Measurements from ENCODE around the gene CUEDC1. TPM values are rescaled to one million over a fixed set of nuclear protein-coding genes. Genes with fewer than 3 reads are reported as not detected.

The CUEDC1 gene
- total and polyA plus RNA-seq, 2 donors (not counting 1 experiment from before 2014, with no cell fraction given) = 0.57 TPM; not detected in 1

DNA sequence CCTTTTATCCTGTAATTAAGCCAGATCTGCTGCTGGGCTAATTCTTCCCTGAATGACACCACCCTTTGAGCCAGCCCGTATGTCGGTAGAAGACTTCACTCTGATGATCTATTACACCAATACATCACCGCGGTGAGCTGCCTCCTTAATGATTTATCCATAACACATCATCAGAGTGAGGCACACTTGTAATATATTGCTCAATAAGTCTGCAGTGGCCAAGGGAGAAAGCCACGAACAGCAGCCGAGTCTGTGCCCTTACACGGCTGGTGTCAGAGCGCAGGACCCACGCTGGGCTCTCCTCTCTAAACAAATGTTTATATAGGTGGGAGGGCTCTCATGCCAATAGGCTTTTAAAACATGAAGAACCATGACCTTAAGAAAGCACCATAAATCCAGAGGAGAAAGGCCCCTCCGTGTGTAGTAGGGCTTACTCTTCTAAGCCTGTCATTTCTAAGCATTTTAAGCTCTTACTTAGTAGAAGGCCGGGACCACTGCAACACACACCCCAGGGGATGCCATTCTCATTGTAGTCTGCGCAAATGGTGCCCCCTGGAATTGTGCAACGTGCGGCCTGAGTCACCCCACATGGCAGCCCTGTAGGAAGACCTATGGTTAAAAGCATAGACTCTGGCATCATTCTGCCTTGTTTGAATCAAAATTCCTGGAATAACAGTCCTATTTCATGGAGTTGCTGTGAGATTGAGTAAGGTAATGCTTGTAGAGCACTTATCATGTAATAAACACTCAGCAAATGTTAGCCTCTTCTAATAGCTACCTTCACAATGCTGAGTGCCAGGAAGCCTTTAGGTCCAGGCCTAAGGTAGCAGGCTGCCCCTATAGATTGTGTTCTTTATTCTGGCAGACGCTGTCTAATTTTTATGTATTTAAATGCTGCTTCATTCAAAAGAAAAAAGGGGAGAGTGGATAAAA lies 131.5 kb downstream of the CUEDC1 start:
- H3K9ac ChIP-seq (ENCODE audit: low read length) = no peak overlapping the region
- no peak overlapping the region for H3K27ac ChIP-seq (ENCODE audit: low read length in 2 of 2)
- TF ChIP-seq, protein P1, sequence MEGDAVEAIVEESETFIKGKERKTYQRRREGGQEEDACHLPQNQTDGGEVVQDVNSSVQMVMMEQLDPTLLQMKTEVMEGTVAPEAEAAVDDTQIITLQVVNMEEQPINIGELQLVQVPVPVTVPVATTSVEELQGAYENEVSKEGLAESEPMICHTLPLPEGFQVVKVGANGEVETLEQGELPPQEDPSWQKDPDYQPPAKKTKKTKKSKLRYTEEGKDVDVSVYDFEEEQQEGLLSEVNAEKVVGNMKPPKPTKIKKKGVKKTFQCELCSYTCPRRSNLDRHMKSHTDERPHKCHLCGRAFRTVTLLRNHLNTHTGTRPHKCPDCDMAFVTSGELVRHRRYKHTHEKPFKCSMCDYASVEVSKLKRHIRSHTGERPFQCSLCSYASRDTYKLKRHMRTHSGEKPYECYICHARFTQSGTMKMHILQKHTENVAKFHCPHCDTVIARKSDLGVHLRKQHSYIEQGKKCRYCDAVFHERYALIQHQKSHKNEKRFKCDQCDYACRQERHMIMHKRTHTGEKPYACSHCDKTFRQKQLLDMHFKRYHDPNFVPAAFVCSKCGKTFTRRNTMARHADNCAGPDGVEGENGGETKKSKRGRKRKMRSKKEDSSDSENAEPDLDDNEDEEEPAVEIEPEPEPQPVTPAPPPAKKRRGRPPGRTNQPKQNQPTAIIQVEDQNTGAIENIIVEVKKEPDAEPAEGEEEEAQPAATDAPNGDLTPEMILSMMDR (IDR thresholded peaks at IDR 0.05) = no peak
- no peak for TF ChIP-seq EZH2 (IDR thresholded peaks at IDR 0.05; ENCODE audit: borderline replicate concordance, insufficient read depth, low read depth, low read length, poor library complexity, severe bottlenecking)
- no peaks in the 10 kb centered on the region for H3K9me3 Mint-ChIP-seq (ENCODE audit: insufficient read depth)
- no peaks in the 10 kb centered on the region for H3K4me1 Mint-ChIP-seq
- H3K4me1 ChIP-seq (ENCODE audit: control insufficient read depth in 2 of 2, insufficient read depth in 2 of 2, low read length in 2 of 2) = no peaks in the 10 kb centered on the region
- H3K9me3 ChIP-seq (ENCODE audit: control extremely low read depth in 1 of 3, control insufficient read depth in 2 of 3, insufficient read depth in 1 of 3, low read length in 2 of 3) = no peaks in the 10 kb centered on the region
- H3K4me2 ChIP-seq (replicated peaks; ENCODE audit: low read depth, low read length, poor library complexity, severe bottlenecking) = no peak overlapping the region
- peaks cover 9% of the 10 kb centered on the region for H3K27me3 Mint-ChIP-seq
- H3K27me3 ChIP-seq (replicated peaks in 1 of 4; ENCODE audit: control extremely low read depth in 1 of 4, control insufficient read depth in 3 of 4, insufficient read depth in 4 of 4, low read length in 3 of 4) = no peaks in the 10 kb centered on the region
- H3K4me3 Mint-ChIP-seq = no peak overlapping the region
- intact Hi-C loops (cut with micrococcal nuclease) = no loop called here
- no peaks in the 10 kb centered on the region for H3K36me3 ChIP-seq (replicated peaks in 1 of 2; ENCODE audit: control extremely low read depth in 1 of 2, control insufficient read depth in 1 of 2, extremely low read depth in 1 of 2, insufficient read depth in 2 of 2, low read length in 1 of 2)
- H3K4me3 ChIP-seq (ENCODE audit: control extremely low read depth in 1 of 5, extremely low read depth in 1 of 5, insufficient read depth in 1 of 5, low read depth in 2 of 5, low read length in 4 of 5) = no peak overlapping the region
- POLR2A ChIA-PET = no interaction called here
- ATAC-seq (ENCODE audit: low read depth) = no peak
- no peaks in the 10 kb centered on the region for H3K79me2 ChIP-seq (ENCODE audit: control insufficient read depth, insufficient read depth, low read length)
- no peak overlapping the region for H2AFZ ChIP-seq (ENCODE audit: insufficient read depth, low read depth, low read length, poor library complexity, severe bottlenecking)
- no peak overlapping the region for H3K27ac Mint-ChIP-seq
- H4K20me1 ChIP-seq (ENCODE audit: control insufficient read depth, insufficient read depth, low read length, poor library complexity, severe bottlenecking) = no peaks in the 10 kb centered on the region
- 96% methylated on average over 8 of the region's 15 CpGs for WGBS (ENCODE audit: insufficient coverage)
- CTCF ChIA-PET = interaction anchor here (1.9 kb wide), 1 partner anchor 10 kb away, joined by 8 read pairs; no protein-coding TSS in a partner anchor
- DNase-seq = no peak

DNA sequence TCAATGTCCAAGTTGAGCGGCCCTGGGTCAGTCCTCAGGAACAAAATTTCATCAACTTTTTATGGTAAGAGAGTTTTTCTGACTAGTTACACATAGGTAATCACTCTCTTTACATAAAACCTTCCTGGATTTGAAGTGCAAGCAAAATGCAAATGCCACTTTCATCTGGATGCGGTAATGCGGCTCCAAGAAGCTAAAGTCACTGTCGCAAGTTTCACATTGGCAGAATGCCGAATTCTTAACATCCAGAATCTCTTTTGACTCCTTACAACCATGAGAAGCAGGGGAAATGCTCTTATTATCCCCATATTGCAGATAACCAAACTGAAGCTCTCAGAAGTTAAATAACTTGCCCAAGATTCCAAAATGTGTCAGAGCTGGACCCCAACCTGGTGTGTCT lies 135.3 kb downstream of the CUEDC1 start:
- no peak overlapping the region for H3K4me3 Mint-ChIP-seq
- H3K27ac Mint-ChIP-seq = no peak overlapping the region
- Histone ChIP-seq H3K4me2 (replicated peaks; ENCODE audit: low read depth, low read length, poor library complexity, severe bottlenecking) (no peak overlapping the region), H3K79me2 (ENCODE audit: control insufficient read depth, insufficient read depth, low read length) (no peaks in the 10 kb centered on the region), H3K36me3 (replicated peaks in 1 of 2; ENCODE audit: control extremely low read depth in 1 of 2, control insufficient read depth in 1 of 2, extremely low read depth in 1 of 2, insufficient read depth in 2 of 2, low read length in 1 of 2) (no peaks in the 10 kb centered on the region), H2AFZ (ENCODE audit: insufficient read depth, low read depth, low read length, poor library complexity, severe bottlenecking) (no peak overlapping the region), H3K27me3 (replicated peaks in 1 of 4; ENCODE audit: control extremely low read depth in 1 of 4, control insufficient read depth in 3 of 4, insufficient read depth in 4 of 4, low read length in 3 of 4) (no peaks in the 10 kb centered on the region), H3K27ac (ENCODE audit: low read length in 2 of 2) (no peak overlapping the region), H3K4me1 (ENCODE audit: control insufficient read depth in 2 of 2, insufficient read depth in 2 of 2, low read length in 2 of 2) (no peaks in the 10 kb centered on the region), H4K20me1 (ENCODE audit: control insufficient read depth, insufficient read depth, low read length, poor library complexity, severe bottlenecking) (no peaks in the 10 kb centered on the region), H3K9me3 (ENCODE audit: control extremely low read depth in 1 of 3, control insufficient read depth in 2 of 3, insufficient read depth in 1 of 3, low read length in 2 of 3) (no peaks in the 10 kb centered on the region), H3K4me3 (ENCODE audit: control extremely low read depth in 1 of 5, extremely low read depth in 1 of 5, insufficient read depth in 1 of 5, low read depth in 2 of 5, low read length in 4 of 5) (no peak overlapping the region), H3K9ac (ENCODE audit: low read length) (no peak overlapping the region)
- ChIA-PET CTCF (no interaction called here), POLR2A (interaction anchor here (0.6 kb wide), 1 partner anchor 809 kb away, joined by 3 read pairs; no protein-coding TSS in a partner anchor)
- DNase-seq (no peak), ATAC-seq (ENCODE audit: low read depth) (no peak)
- peaks cover 24% of the 10 kb centered on the region for H3K27me3 Mint-ChIP-seq
- no peak for TF ChIP-seq EZH2 (IDR thresholded peaks at IDR 0.05; ENCODE audit: borderline replicate concordance, insufficient read depth, low read depth, low read length, poor library complexity, severe bottlenecking)
- TF ChIP-seq, protein P1 (IDR thresholded peaks at IDR 0.05) = no peak
- no peaks in the 10 kb centered on the region for H3K9me3 Mint-ChIP-seq (ENCODE audit: insufficient read depth)
- intact Hi-C loops (cut with micrococcal nuclease) = no loop called here
- H3K4me1 Mint-ChIP-seq = no peaks in the 10 kb centered on the region
- 91% methylated on average over 4 of the region's 5 CpGs for WGBS (ENCODE audit: insufficient coverage)

All from B cell (primary cell).